HG03045 (cell line): ENCODE data around the gene SRL.
A peak's percentile ranks its signal among the peaks of the same experiment; 100 is the strongest.

Experiments used
- ATAC-seq: cut with Tn5 transposase; IDR thresholded peaks from one replicate; pipeline ENCODE4 v1.9.1; 2021; ENCODE audit warnings: mild to moderate bottlenecking, moderate library complexity; ENCODE audit not compliant: unreplicated experiment

Gene SRL

DNA sequence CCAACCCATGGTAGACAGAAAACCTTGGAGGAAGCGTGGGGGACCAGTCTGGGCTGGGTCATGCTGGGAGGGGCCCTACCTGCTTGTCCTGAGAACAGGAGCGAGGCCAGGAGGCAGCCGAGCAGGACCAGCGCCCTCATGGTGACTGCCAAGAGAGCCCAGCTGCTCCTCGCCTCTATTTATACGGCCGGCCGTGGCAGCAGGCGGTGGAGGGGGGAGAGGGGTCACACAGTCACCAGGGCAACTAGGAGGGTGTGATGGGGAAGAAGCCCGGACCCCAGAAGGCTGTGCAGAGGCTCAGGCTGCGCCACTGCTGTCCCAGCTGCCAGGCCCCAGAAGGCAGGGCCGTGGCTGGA is at the start of gene SRL:
Gene SRL, minus strand, starts transcription at position 153 of the 356 bp plus-strand sequence. Its CDS starts 13 bp downstream, at position 140.
- no peak for ATAC-seq

DNA sequence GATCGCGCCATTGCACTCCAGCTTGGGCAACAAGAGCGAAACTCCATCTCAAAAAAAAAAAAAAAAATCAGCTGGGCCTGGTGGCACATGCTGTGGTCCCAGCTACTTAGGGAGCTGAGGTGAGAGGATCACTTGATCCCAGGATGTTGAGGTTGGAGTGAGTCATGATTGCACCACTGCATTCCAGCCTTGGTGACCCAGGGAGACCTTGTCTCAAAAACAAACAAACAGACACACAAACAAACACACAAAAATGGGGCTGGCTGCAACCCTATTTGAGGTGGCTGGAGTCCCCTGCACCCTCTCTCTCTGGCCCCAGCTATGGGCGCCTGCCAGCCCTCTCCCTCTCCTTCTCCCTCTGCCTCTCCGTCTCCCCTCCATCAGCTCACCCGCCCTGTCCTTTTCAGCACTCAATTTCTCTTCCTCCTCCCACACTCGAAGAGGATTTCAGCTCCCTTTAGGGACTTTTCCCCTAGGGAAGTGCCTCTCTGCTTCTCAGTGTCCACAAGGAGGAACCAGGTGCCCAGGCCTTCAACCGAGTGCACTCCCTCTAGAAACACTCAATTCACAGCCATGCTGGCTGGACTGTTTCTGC is 48.5 kb upstream of the SRL start:
- ATAC-seq: no peak

DNA sequence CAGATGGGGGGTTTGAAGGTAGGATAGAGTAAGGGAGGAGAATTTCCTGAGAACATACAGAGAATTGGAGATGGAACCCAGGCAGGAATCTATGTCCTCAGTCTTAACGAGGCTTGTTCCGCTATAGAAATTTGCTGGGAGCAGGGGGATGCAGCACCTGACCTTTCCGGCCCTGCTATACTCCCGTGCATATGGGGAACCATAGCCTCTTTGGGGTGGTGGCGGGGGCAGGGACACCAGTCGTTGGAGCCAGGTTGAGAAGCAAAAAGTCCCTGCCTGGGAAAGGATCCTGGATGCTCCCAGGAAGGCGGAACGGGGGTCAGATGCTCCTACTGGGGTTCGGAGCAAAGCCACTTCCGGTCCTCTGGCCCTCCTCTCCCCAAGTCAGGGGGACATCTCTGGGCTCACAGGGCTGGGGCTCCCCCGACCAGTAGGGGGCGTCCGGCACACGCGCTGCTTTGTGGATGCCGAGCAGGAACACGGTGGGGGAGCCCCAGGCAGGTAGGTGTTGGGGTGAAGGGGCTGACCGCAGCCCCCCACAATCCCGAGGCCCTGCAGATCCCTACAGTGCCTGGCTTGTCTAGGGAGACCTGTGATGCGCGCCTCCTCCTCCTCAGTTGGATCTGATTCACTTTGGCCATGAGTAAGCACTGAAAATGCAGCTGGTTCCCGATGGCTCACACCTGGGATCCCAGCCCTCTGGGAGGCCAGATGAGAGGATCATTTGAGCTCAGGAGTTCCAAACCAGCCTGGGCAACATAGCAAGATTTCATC is 46.5 kb upstream of the SRL start:
- no peak for ATAC-seq

DNA sequence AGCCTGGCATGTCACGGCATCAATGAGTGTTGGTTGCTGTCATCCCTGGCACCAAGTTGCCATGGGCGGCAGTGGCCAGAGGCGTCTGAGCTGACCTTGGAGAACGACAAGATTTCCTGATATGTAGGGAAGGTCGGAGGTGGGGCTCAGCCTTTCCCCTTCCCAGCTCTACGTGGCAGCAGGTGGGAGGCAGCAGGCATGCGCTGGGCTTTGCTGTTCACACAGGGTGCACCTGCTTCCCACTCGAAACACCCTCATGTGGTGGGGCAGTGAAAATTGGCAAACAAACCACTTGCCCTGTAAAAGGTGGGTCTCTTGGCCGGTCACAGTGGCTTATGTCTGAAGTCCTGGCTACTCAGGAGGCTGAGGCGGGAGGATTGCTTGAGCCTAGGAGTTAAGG is 43.3 kb upstream of the SRL start:
- ATAC-seq: no peak

DNA sequence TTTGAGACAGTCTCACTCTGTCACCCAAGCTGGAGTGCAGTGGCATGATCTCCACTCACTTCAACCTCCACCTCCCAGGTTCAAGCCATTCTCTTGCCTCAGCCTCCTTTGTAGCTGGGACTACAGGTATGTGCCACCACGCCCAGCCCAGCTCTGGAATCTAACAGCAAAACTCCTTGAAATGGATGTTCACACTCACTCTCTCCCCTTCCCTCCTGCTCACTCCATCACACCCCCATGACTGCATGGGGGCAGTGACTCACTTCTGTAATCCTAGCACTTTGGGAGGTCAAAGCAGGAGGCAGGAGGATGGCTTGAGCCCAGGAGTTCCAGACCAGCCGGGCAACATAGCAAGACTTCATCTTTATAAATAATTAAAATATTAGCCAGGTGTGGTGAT is 42.1 kb upstream of the SRL start:
- ATAC-seq: no peak

DNA sequence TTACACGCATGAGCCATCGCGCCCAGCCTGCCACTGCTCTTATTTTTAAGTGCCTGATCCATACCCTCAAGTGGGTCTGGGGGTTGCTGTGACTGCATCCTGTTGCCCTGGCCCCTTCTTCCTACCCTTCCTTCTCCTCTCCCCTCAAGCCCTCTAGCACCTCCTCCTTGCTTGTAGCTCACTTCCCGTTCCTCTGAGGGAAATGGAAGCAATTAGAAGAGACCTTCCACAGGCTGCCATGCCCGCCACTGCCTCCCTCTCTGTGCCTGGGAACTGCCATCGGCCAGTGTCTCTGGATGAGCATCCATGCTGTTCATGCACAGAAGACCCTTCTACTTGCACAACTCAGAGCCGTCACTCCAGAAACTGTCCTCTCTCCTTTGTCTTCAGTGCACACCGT is 41.6 kb upstream of the SRL start:
- no peak for ATAC-seq

DNA sequence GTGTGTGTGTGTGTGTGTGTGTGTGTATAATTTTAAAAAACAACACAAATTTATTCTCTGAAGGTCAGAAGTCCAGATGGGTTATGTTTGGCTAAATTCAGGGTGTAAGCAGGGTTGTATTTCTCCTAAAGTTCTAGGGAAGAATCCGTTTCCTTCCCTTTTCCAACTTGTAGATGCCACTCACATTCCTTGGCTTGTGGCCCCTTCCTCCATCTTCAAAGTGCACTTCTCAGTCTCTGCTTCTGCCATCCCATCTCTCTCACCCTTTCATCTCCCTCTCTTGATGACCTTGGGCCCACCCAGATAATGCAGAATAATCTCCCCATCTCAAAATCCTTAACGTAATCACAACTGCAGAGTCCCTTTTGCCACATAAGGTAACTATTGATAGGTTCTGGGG is 38.7 kb upstream of the SRL start:
- no peak for ATAC-seq

DNA sequence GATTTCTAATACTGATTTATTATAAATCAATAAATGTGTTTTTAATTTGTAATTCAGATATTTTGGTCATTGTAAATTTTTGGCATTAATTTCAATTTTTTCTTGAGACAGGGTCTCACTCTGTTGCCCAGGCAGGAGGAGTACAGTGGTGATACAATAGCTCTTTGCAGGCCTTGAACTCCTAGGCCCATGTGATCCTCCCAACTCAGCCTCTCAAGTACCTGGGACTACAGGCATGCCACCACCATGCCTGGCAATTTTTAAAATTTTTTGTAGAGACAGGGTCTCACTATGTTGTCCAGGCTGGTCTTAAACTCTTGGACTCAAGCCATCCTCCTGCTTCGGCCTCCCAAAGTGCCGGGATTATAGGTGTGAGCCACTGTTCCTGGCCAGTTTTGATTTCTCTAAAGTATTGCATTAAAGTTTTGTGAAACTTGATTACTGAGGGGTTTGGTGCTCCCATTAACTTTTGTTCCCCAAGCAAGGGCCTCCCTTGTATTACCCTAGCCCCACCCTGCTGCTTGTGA is 36.2 kb upstream of the SRL start:
- no peak for ATAC-seq

DNA sequence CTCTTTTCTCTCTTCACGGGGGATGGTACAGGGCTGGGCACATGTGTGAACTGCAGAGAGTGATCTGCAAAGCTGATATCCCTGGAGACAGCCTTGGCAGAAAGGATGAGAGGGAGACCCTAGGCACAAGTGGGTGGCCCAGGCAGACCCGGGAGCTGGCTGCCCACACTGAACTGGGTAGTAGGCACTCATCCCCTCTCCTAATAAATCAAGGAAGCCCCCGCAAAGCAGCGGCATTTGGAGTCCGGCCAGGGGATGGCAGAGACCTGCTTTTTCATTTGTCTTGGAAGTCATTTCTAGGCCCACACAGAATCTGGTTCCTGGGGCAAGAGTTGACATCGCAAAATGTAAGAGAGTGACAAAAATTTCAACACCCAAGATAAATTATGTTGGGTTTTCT is 34.0 kb upstream of the SRL start:
- ATAC-seq: no peak

DNA sequence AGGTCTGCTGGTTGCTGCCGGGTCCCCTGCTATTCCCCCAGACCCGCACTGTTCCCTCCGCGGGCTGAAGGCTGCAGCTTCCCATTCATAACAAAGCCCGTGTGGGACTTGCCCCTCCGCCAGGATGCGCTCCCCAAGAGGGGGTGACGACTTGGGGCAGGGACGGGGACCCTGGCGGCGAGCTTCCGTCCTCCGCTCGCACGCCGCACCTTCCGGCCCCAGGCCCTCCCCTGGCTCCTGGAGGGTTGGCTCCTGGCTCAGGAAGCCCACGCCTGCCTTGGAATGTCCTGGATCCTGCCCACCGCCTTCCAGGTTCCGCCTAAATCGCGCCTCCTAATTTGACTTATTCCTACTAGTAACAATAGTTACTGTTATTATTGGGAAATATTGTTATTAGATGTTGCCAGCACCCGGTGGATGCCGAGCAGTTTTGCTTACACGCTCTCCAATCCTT is 32.0 kb upstream of the SRL start:
- peak; percentile 4 for ATAC-seq

DNA sequence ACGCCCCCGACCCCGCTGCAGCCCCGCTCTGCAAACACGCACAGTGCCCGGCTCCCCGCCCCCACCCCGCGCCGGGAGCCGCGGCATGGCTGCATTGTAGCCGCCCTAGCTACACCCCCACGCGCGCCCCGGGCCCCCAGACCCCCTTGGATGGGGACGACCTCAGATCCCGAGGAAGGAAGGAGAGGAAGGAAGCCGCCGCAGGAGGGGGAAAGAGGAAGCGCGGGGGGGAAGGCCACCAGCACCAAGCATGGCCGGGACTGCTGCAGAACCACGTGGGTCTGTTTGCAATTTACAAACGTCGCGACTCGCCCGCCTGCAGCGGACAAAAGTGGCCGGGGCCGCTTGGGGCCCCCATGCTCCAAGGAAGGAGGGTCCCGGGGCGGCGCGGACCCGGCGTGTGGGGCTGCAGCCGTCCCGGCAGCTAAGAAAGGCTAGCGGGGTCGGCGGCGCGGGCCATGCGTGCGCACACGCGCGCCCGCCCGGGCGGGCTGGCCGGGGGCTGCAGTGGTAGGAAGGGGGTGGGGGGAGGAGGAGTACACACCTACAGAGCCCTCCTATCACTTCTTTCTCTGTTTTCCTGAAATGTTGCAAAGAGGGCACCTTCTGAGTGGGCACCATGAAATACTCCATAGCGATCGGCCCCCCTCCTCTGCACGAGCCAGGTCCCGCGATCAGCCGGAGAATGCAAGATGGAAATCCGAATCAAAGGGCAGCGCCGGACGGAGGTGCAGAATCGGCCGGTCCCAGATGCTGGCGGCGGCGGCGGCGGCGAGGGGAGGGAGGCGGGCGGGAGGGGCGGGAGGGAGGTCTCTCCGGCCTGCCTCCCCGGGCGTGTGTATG is 30.5 kb upstream of the SRL start:
- ATAC-seq: peak; percentile 11

DNA sequence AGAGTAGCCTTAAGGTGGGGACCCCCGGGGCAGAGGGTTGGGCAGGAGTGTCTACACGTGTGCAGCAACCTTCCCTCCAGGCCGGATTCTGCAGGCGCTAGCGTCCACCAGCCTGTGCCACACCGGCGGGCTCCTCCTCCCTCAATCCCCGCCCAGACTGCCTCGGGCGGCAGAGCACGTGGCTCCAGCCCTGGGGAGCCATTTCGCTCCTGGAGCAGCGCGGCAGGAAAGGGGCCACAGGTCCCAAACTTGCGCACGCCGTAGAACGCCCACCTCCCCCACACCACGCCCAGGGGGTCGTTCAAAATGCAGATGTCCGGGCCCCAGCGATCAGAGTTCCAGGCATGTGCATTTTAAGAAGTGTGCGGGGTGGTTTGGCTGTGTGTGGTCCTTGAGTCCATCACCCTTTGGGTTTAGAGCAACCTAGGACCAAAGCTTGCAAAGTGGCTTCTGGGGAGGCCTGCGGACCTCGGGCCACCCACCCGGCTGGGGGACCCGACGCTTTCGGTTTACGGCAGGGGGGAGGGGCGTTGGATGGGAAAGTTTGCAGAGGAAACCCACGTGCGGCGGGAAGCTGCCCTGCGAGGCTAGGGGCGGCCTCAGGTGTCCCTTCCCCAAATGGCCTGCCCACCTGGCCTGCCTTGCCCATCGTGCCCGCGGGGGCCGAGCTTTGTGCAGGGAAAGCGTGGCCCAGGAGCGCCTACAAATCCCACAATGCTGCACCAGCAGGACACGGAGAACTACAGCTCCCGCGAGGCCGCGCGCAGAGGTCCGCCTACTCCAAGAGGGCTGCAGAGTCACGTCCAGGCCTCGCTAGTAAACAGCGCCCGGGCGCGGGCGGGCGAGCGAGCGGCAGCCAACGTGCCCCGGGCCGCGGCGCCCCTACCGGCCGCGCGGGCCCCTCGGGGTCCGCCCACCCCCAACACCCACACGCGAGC is 29.6 kb upstream of the SRL start:
- peak; percentile 51 for ATAC-seq

DNA sequence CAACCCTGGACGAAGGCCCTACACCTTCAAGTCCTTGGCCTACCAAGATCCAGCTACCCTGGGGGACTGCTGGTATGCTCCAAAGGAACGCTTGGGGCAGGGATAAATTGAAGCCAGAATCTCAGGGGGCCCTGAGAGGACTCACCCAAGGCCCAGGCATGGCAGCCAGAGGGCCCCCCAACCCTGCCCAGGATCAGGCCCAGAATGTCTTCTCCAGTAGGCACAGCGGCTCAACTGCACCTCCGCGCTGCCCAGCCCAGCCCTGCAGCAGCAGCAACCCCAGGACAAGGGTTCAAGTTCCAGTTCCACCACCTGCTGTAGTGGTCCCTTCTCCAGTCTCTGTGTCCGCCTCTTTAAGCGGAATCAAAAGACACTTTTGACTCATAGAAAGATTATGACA is 28.7 kb upstream of the SRL start:
- ATAC-seq: no peak

DNA sequence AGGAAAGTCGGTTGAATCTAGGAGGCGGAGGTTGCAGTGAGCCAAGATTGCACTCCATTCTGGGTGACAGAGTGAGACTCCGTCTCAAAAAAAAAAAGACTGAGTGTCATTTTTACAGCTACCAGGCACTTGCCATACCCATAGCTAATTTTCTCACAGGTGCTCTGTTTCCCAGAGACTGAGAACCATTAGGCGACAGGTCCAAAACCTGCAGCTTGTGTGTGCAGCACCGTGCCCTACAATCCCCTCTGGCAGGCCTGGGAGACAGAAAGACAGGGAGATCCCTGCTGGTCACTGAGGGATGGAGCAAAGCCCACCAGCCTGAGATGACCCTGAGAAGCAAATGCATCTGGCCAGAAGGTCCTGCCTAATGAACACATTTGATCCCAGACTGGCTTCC is 28.2 kb upstream of the SRL start:
- ATAC-seq: no peak

DNA sequence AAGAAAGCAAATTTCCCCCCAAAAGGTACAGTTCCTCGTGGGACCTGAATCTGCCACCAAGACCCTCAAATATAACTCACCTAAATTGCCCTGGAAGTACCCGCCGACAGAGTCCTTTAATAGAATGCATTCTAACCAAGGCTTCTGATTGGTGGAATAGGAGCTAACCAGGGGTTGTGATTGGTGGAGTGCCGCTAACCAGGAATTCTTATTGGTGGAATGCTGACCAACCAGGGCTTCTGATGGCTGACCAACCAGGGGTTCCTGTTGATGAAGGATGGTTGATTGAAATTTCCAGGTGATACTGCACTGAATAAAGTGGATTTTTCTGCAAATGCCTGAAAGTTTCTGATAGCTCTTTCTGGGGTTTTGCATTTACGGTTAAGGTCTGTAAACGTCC is 24.5 kb upstream of the SRL start:
- ATAC-seq: no peak

DNA sequence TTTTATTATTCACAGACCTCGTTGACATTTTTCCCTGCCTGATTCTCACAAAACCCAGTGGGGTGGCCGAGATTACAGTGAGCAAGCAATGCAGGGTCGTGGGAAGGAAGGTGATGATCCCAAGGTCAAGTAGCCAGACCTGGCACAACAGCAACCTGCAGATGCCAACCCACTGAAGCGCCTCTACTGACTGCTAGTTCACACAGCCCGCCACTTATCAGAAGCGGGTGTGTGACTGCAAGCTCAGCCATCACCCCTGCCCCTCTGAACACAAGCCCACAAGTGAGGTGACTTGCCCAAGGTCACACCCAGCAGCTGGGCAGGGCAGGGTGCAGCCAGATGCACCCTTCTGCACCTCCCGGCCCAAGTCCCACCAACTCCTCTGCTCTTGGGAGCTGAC is 23.8 kb upstream of the SRL start:
- no peak for ATAC-seq

DNA sequence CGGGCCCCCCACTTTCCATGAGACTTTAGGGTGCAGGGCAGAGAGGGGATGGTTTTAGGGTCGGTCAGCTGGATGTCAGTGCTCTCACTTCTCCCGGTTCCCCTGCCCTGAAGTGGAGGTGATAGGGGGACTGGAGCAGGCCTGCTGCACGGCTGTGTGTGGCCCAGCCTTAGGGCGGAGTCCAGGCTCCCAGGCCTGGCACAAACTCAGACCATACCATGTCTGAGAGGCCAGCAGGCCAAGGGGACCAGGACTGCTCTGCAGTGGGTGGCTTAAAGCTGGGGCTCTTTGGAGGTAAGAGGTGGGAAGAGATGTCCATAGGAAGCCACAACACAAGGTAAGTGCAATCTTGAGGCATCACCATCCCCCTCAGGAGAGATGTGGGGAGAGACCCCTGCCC is 22.7 kb upstream of the SRL start:
- ATAC-seq: no peak

DNA sequence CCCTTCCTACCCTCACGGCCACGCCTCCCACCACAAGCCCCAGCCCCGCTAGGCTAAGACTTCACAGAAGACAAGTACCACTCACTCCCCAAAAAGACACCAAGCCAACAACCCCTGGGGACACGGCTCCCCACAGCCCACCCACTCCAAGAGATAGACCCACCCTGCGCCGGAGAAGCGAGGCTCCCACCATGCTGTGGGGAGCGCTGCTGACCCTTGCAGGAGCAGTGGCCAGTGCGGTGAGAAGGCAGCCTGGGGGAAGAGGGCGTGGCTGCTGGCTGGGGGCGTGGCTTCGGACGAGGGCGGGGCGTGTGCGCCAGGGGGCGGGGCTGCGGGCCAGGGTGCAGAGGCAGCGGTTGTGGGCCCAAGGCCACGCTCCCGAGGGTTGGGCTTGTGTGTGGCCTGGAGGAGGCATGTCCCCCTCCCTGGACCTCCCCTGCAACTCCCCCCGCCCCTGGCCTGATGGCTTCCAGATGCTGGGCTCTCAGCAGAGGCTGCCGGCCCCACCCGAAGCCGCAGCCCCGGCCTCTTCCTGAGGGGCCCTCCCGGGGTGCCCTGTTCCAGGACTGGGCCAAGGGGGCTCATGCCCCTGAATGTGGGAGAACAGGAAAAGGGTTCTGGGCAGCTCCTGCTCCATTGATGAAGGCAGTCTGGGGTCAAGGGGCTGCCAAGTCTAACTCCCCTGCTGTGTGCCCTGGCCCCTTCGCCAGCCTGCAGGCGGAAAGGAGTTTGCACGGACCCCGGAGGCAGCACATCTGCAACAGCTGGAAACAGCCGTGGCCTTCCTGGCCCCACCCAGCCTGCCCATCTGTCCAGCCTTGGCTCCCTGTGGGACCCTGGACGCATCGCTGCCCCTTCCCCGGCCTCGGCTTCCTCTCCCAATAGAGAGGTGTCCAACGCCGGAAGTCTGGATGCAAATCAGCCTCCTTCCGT is 21.9 kb upstream of the SRL start:
- no peak for ATAC-seq

DNA sequence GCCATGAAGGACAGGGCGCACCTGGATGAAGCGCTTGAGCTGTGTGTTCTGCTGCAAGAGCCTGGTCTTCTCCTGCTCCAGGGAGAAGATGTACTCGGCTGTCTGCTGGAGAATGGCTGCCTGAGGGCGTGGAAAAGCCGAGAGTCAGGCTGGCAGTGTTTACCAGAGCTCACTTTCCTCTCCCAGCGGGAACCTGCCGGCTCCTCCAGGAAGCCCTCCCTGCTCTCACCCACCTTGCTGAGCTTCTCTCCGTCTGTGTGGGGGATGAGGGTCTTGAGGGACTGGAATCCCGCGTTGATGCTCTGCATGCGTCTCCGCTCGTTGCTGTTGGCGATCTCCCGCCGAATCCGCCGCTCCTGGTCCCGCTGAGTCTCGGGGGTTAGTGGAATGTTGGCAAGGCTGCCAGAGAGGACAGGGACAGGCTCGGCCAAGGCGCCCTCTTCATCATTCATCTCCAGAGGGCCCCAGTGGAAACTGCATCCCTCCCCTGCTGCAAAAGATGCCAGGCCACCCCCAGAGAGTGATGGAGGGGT is 20.5 kb upstream of the SRL start:
- ATAC-seq: no peak
